Measurements from ENCODE around the gene CTNND2.

CTNND2 gene

GRCh38 chr5:11594021-11594420 is 310.2 kb downstream of the CTNND2 start:
- no peak for DNase-seq (ENCODE audit: low read depth, low spot score)

GRCh38 chr5:11590475-11590874 is 313.8 kb downstream of the CTNND2 start:
- DNase-seq (ENCODE audit: low read depth, low spot score): no peak

- DNase-seq (ENCODE audit: low read depth, low spot score): no peak
These were observed 315.4 kb downstream of the CTNND2 start for GRCh38 chr5:11588803-11589202.

GRCh38 chr5:11584017-11584416 is 320.2 kb downstream of the CTNND2 start:
- no peak for DNase-seq (ENCODE audit: low read depth, low spot score)

- DNase-seq (ENCODE audit: low read depth, low spot score): no peak
These were observed 324.9 kb downstream of the CTNND2 start for GRCh38 chr5:11579351-11579750.

- DNase-seq (ENCODE audit: low read depth, low spot score): no peak
These were observed 329.5 kb downstream of the CTNND2 start for GRCh38 chr5:11574787-11575186.

- no peak for DNase-seq (ENCODE audit: low read depth, low spot score)
These were observed 330.9 kb downstream of the CTNND2 start for GRCh38 chr5:11573140-11573992.

- no peak for DNase-seq (ENCODE audit: low read depth, low spot score)
These were observed 339.5 kb downstream of the CTNND2 start for GRCh38 chr5:11564706-11565105.

GRCh38 chr5:11563822-11564221 is 340.4 kb downstream of the CTNND2 start:
- no peak for DNase-seq (ENCODE audit: low read depth, low spot score)

- DNase-seq (ENCODE audit: low read depth, low spot score): no peak
These were observed 343.1 kb downstream of the CTNND2 start for GRCh38 chr5:11560915-11561697.

GRCh38 chr5:11557063-11557462 is 347.2 kb downstream of the CTNND2 start:
- no peak for DNase-seq (ENCODE audit: low read depth, low spot score)

- DNase-seq (ENCODE audit: low read depth, low spot score): no peak
These were observed 349.1 kb downstream of the CTNND2 start for GRCh38 chr5:11555171-11555570.

GRCh38 chr5:11547730-11548129 is 356.5 kb downstream of the CTNND2 start:
- no peak for DNase-seq (ENCODE audit: low read depth, low spot score)

- DNase-seq (ENCODE audit: low read depth, low spot score): no peak
These were observed 357.1 kb downstream of the CTNND2 start for GRCh38 chr5:11547140-11547539.

GRCh38 chr5:11540112-11540511 is 364.1 kb downstream of the CTNND2 start:
- no peak for DNase-seq (ENCODE audit: low read depth, low spot score)

- DNase-seq (ENCODE audit: low read depth, low spot score): no peak
These were observed 372.3 kb downstream of the CTNND2 start for GRCh38 chr5:11531811-11532555.

- no peak for DNase-seq (ENCODE audit: low read depth, low spot score)
These were observed 375.5 kb downstream of the CTNND2 start for GRCh38 chr5:11528720-11529119.

- no peak for DNase-seq (ENCODE audit: low read depth, low spot score)
These were observed 376.4 kb downstream of the CTNND2 start for GRCh38 chr5:11527652-11528349.

- DNase-seq (ENCODE audit: low read depth, low spot score): no peak
These were observed 379.2 kb downstream of the CTNND2 start for GRCh38 chr5:11525020-11525419.

GRCh38 chr5:11524188-11524587 is 380.1 kb downstream of the CTNND2 start:
- DNase-seq (ENCODE audit: low read depth, low spot score): no peak

- DNase-seq (ENCODE audit: low read depth, low spot score): no peak
These were observed 381.4 kb downstream of the CTNND2 start for GRCh38 chr5:11522796-11523195.
